SK-N-MC (cell line): ENCODE results near the gene PCBP3.

Experiments
- EZH2 ChIP-seq: fragments of 200-600 bp; sonication (generic); IDR thresholded peaks from one replicate; pipeline ENCODE4 v1.6.1; 2017; ENCODE audit warnings: antibody characterized with exemption
- FOXP2 ChIP-seq: optimal IDR thresholded peaks from 2 replicates; pipeline ENCODE3; 2011; ENCODE audit warnings: mild to moderate bottlenecking, moderate library complexity; ENCODE audit not compliant: insufficient read depth; ENCODE audit errors: extremely low read length, control extremely low read depth
- POLR2AphosphoS5 ChIP-seq: IDR thresholded peaks from 2 replicates; pipeline ENCODE4 v1.6.1; 2012; ENCODE audit warnings: mild to moderate bottlenecking, low read depth, low read length, borderline replicate concordance

DNA sequence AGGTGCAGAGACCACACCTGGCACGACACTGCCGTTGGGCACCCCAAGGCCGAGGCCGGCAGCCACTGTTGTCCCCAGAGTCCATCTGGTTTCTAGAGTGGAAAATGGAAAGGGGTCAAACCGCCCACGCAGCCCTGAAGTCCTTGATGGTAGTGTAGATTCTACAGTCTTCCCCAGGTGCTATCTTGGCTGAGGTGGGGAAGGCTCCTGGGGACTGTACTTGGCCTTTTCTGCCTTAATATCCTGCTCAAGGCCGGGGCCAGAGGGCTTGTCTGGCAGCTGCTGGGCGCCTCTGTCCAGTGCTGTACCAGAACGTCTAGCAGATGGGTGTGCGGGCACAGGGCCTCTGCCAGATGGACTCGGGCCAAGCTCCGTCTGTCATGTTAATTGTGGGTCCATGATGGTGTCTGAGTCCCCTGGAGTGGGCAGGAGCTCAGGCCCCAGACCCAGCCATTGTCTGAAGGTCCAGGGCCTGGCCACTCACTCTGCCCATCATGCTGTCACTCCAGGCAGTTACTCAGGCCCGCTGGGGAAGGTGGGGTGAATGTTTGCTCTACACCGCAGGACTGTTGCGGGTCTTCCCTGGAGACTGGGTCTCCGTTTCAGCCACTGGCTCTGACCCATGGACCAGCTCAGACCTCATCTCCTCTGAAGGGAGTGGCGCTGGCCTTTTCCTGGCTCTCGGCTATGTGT, 176.1 kb downstream of the PCBP3 start:
- TF ChIP-seq POLR2AphosphoS5: no peak
- TF ChIP-seq EZH2: no peak
- TF ChIP-seq FOXP2: no peak
